Activated T-cell treated with anti-CD3 and anti-CD28 coated beads, Interleukin-2, amount 50 U/mL, for 72 hours (primary cell): Measurements from ENCODE around the gene TRIM29. TPM values are rescaled to one million over a fixed set of nuclear protein-coding genes. Genes with fewer than 3 reads are reported as not detected.

Experiments used
- ATAC-seq, 2 donors: fragments of 150-1000 bp; cut with Tn5 transposase; replicated peaks in 1 of 2; 2 replicates each; pipeline ENCODE4 v1.10.0; 2021; ENCODE audit warnings: moderate library complexity in 2 of 2, mild to moderate bottlenecking in 1 of 2
- DNase-seq, 2 donors: peaks; one replicate each; pipeline ENCODE4 v3.0.0; 2021 to 2022; ENCODE audit warnings: mixed read lengths in 1 of 2
- H3K27ac Mint-ChIP-seq: one replicate; pipeline ENCODE4 v1.8.0; 2022; ENCODE audit warnings: mild to moderate bottlenecking, moderate library complexity, mixed read lengths
- H3K27me3 Mint-ChIP-seq: one replicate; pipeline ENCODE4 v1.8.0; 2022; ENCODE audit warnings: low read depth, mixed read lengths
- H3K36me3 Mint-ChIP-seq, 2 donors: one replicate each; pipeline ENCODE4 v1.8.0; 2022; ENCODE audit warnings: mixed read lengths in 2 of 2, mild to moderate bottlenecking in 1 of 2; ENCODE audit not compliant: insufficient read depth in 2 of 2
- H3K4me1 Mint-ChIP-seq: one replicate; pipeline ENCODE4 v1.8.0; 2022; ENCODE audit warnings: low read depth, mixed read lengths
- H3K4me3 Mint-ChIP-seq, 2 donors: one replicate each; pipeline ENCODE4 v1.8.0; 2022; ENCODE audit warnings: mild to moderate bottlenecking in 2 of 2, mixed read lengths in 2 of 2, moderate library complexity in 2 of 2
- H3K9me3 Mint-ChIP-seq, 2 donors: one replicate each; pipeline ENCODE4 v1.8.0; 2022; ENCODE audit warnings: mixed read lengths in 2 of 2
- total RNA-seq, 2 donors: library from RNA; stranded (reverse); gene quantifications; one replicate each; pipeline ENCODE4 v1.2.3, GENCODE V29; 2022

TRIM29 gene
- total RNA-seq, result not detected

DNA sequence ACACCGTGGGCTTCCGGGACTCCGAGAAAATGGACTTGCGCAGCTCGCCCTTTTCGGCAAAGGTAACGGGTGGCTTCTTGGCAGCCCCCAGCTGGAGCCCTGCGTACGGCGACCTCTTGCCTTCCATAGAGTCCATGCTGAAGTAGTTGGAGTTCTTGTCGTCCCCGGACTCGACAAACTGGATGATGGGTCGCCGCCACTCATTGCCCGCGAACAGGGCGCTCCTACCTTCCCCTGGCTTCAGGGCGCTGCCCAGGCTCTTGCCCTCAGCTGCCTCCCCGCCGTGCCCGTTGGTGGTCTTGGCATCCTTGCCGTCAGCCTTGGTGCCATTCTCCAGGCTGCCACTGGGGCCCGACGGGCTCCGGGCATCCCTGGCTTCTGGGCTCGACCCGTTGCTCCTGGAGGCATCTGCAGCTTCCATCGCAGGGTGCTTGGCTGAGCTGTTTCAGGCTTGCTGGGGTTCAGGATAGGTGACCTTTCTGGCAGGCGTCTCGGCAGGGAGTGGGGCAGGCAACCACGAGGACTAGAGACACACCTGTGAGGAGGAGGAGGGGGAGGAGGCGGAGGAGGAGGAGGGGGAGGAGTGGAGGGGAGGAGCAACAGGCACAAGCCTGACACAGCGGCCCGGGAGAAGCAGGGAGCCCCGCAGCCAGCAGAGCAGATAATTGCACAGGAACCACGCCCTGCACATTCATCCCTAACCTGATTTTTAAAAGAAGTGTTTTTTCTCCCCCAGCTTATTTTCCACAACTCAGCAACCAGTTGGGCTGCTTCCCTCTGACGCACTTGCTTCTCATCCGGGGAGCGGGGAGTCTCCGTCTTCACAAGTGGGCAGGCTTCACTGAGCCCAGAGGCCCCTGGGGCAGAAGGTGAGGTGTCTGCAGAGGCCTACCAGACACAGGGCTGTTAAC, at the start of gene TRIM29:
Gene TRIM29, minus strand, starts transcription at position 503 of the 911 bp plus-strand sequence. Its CDS starts 82 bp downstream, at position 421.
- Mint-ChIP-seq H3K9me3 (no peaks in the 10 kb centered on the region), H3K4me3 (no peak within 1 kb of the TSS), H3K4me1 (no peaks in the 10 kb centered on the region), H3K27ac (no peak within 1 kb of the TSS), H3K36me3 (no peaks in the 10 kb centered on the region), H3K27me3 (peaks cover 20% of the 10 kb centered on the region)
- no peak for DNase-seq
- ATAC-seq, result no peak

DNA sequence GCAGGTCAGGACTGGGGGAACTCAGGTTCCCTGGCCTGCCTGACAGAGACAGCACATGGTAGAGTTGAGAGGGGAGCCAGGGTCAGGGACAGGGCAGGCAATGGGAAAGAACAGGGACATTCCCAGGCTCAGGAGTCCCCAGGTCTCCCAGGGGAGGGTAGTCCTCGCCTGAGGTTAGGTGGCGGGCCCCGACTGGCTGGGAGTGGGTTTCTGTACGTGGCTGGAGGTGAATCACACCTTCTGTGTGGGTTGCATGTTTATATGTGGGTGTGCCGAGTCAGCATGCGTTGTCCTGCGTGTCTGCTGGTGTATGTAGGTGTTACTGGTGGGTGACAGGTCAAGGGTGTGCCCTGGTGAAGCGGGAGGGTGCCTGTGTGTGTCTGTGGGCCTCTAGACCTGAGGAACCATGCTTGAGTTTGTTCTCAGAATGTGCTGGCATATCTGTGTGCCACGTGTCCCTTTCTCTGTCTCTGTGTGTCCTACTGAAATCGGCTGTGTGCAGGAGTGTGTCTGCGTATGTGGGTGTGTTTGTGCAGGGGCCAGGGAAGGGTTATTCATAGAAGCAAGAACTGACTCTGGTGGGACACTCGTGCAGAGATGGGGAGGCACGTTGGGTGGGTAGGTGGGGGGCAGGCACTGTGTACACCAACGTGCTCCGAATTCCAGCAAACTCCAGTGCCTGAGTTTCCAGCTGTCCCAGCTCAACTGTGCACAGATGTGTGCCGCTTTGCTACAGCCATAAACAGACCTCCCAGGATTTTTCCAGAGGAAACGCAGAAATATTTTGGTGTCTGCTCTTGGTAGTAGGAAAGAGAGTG, 49.1 kb upstream of the TRIM29 start:
- Mint-ChIP-seq H3K36me3 (no peaks in the 10 kb centered on the region), H3K4me3 (no peak overlapping the region)
- DNase-seq, result peak; percentile 18 to 42

DNA sequence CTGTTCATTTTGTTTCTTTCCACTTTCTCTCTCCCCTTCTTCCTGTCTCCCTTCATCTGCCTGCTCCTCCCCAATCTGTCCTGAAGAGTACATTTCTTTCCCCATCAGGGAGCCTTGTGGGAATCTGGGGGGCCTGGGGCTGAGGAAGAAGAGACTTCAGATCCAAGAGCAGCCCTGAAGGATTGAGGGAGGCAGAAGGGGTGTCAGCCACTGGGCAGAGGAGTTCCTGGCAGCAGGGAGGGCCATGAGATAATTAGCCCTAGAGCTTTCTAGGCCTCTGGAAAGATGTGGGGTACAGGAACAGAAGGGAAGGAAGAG, 48.5 kb upstream of the TRIM29 start:
- H3K36me3 Mint-ChIP-seq, result no peaks in the 10 kb centered on the region
- no peaks in the 10 kb centered on the region for H3K9me3 Mint-ChIP-seq
- H3K4me1 Mint-ChIP-seq, result peaks cover 10% of the 10 kb centered on the region
- no peak for DNase-seq
- peaks cover 28% of the 10 kb centered on the region for H3K27me3 Mint-ChIP-seq
- ATAC-seq, result no peak
- no peak overlapping the region for H3K4me3 Mint-ChIP-seq
- H3K27ac Mint-ChIP-seq, result no peak overlapping the region

More for the DNA sequence above, 49.1 kb upstream of the TRIM29 start:
- no peak overlapping the region for H3K27ac Mint-ChIP-seq
- H3K4me1 Mint-ChIP-seq, result peaks cover 10% of the 10 kb centered on the region
- no peaks in the 10 kb centered on the region for H3K9me3 Mint-ChIP-seq
- peaks cover 28% of the 10 kb centered on the region for H3K27me3 Mint-ChIP-seq
- peak; percentile 73 to 88 for ATAC-seq

GRCh38 chr11:120185706-120186455, 48.0 kb upstream of the TRIM29 start:
- H3K4me1 Mint-ChIP-seq, result peaks cover 10% of the 10 kb centered on the region
- no peak overlapping the region for H3K27ac Mint-ChIP-seq
- no peak for ATAC-seq
- DNase-seq, result no peak
- no peaks in the 10 kb centered on the region for H3K36me3 Mint-ChIP-seq
- H3K27me3 Mint-ChIP-seq, result peaks cover 28% of the 10 kb centered on the region
- no peak overlapping the region for H3K4me3 Mint-ChIP-seq
- H3K9me3 Mint-ChIP-seq, result no peaks in the 10 kb centered on the region

- H3K36me3 Mint-ChIP-seq, result no peaks in the 10 kb centered on the region
- peaks cover 28% of the 10 kb centered on the region for H3K27me3 Mint-ChIP-seq
- peaks cover 10% of the 10 kb centered on the region for H3K4me1 Mint-ChIP-seq
- no peak overlapping the region for H3K27ac Mint-ChIP-seq
- H3K4me3 Mint-ChIP-seq, result no peak overlapping the region
- ATAC-seq (no peak), DNase-seq (no peak)
- no peaks in the 10 kb centered on the region for H3K9me3 Mint-ChIP-seq
These were observed 47.2 kb upstream of the TRIM29 start for GRCh38 chr11:120184946-120185705.

- peaks cover 28% of the 10 kb centered on the region for H3K27me3 Mint-ChIP-seq
- DNase-seq (no peak), ATAC-seq (no peak)
- H3K36me3 Mint-ChIP-seq, result no peaks in the 10 kb centered on the region
- H3K4me1 Mint-ChIP-seq, result peaks cover 10% of the 10 kb centered on the region
- no peaks in the 10 kb centered on the region for H3K9me3 Mint-ChIP-seq
- no peak overlapping the region for H3K4me3 Mint-ChIP-seq
- no peak overlapping the region for H3K27ac Mint-ChIP-seq
These were observed 46.5 kb upstream of the TRIM29 start for GRCh38 chr11:120184371-120184945.

- DNase-seq, result no peak
- H3K4me1 Mint-ChIP-seq, result peaks cover 10% of the 10 kb centered on the region
- no peaks in the 10 kb centered on the region for H3K9me3 Mint-ChIP-seq
- ATAC-seq, result no peak
- H3K27ac Mint-ChIP-seq, result no peak overlapping the region
- no peaks in the 10 kb centered on the region for H3K36me3 Mint-ChIP-seq
- peaks cover 27% of the 10 kb centered on the region for H3K27me3 Mint-ChIP-seq
- no peak overlapping the region for H3K4me3 Mint-ChIP-seq
These were observed 45.8 kb upstream of the TRIM29 start for GRCh38 chr11:120183701-120184141.

DNA sequence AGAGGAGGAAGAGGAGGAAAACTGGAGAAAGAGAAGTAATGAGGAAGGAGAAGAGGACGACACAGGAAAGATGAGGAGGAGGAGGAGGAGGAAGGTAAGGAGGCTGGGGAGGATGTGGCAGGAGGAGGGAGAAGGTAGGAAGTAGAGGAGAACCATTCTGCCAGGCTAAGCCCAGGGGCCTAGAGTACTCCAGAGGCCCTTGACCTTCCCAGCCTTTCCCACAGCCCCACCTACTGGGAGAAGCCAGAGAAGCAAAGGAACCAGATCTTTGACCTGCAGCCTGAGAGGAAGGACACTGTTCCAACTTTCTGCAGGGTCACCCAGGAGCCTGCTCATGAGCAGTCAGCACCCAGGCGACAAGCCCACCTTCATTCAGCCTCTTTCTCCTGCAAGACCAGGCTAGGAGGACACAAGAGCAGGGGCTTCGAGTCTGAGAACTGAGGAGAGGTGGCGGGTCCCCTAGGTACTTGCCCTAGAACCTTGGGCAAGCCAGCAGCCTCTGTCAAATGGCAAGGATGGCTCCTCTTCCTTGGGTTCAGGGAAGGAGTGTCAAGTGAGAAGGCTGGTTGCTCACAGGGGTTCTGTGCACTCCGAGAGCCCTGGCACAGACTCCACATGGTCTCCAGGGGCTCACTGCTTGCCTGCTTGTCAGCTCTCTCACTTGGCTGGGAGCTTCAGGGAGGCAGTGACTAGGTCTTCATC, 45.0 kb upstream of the TRIM29 start:
- no peaks in the 10 kb centered on the region for H3K9me3 Mint-ChIP-seq
- ATAC-seq (no peak), DNase-seq (no peak)
- no peak overlapping the region for H3K4me3 Mint-ChIP-seq
- no peaks in the 10 kb centered on the region for H3K36me3 Mint-ChIP-seq
- H3K4me1 Mint-ChIP-seq, result peaks cover 10% of the 10 kb centered on the region
- H3K27ac Mint-ChIP-seq, result no peak overlapping the region
- H3K27me3 Mint-ChIP-seq, result peaks cover 20% of the 10 kb centered on the region

GRCh38 chr11:120182372-120182771, 44.5 kb upstream of the TRIM29 start:
- Mint-ChIP-seq H3K36me3 (no peaks in the 10 kb centered on the region), H3K4me3 (no peak overlapping the region), H3K27ac (no peak overlapping the region), H3K4me1 (peaks cover 10% of the 10 kb centered on the region), H3K9me3 (no peaks in the 10 kb centered on the region), H3K27me3 (peaks cover 18% of the 10 kb centered on the region)
- DNase-seq (no peak), ATAC-seq (no peak)

- DNase-seq, result no peak
- Mint-ChIP-seq H3K27ac (no peak overlapping the region), H3K36me3 (no peaks in the 10 kb centered on the region), H3K4me3 (no peak overlapping the region), H3K9me3 (no peaks in the 10 kb centered on the region), H3K27me3 (peaks cover 9% of the 10 kb centered on the region), H3K4me1 (peaks cover 3% of the 10 kb centered on the region)
- ATAC-seq, result no peak
These were observed 43.6 kb upstream of the TRIM29 start for GRCh38 chr11:120181376-120181975.

DNA sequence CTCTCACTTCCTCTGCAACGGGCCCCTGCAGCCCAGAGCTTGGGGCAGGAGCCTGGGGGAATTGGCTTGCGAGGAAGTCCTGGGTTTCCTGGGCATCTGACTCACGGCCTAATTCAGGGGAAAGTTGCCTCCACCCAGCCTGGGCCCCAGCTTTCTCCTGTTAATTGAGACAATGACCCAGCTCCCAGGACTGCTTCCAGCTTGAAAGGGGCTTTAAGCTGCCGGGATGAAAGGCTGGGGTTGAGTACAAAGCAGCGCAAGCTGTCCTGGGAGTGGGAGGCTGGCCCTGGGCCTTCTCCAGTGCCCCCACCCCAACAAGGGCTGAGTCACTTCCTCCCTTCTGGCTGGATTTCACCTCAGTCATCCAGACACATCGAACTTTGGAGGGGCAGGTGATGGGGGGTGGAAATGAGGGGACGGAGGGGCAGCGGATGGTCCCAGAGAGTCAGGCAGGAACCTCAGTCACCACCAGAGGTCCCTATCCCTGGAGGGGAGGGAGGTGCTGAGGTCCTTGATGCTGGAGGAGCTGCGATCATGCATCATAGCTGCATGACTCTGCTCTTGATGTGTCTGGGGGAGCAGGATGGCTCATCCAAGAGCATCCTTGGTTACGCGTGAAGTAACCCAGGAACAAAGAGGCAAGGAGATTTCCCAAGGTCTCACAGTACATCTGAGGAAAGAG, 42.8 kb upstream of the TRIM29 start:
- DNase-seq (no peak), ATAC-seq (no peak)
- no peaks in the 10 kb centered on the region for H3K36me3 Mint-ChIP-seq
- peaks cover 7% of the 10 kb centered on the region for H3K27me3 Mint-ChIP-seq
- no peak overlapping the region for H3K27ac Mint-ChIP-seq
- no peaks in the 10 kb centered on the region for H3K4me1 Mint-ChIP-seq
- H3K9me3 Mint-ChIP-seq, result no peaks in the 10 kb centered on the region
- H3K4me3 Mint-ChIP-seq, result no peak overlapping the region
